K562 (cell line): ENCODE data around the gene ADORA2B. TPM values are rescaled to one million over a fixed set of nuclear protein-coding genes. Genes with fewer than 3 reads are reported as not detected.
A peak's percentile ranks its signal among the peaks of the same experiment; 100 is the strongest.

Experiments
- BHLHE40 ChIP-seq: IDR thresholded peaks from 2 replicates; pipeline ENCODE4 v1.6.1; 2011; ENCODE audit warnings: low read length, improper control_type of control experiment
- BRD4 ChIP-seq: fragments of 200-600 bp; sonication (generic); IDR thresholded peaks from 2 replicates; pipeline ENCODE4 v1.6.1; 2017; ENCODE audit warnings: inconsistent platforms
- CTCFL ChIP-seq: IDR thresholded peaks from 2 replicates; pipeline ENCODE4 v1.6.1; 2011; ENCODE audit warnings: borderline replicate concordance, low read depth, mild to moderate bottlenecking, moderate library complexity, low read length; ENCODE audit not compliant: insufficient read depth, poor library complexity, severe bottlenecking
- E2F1 ChIP-seq: sonication (generic); formaldehyde crosslinking; IDR thresholded peaks from 2 replicates; pipeline ENCODE4 v1.8.1; 2023; ENCODE audit warnings: mild to moderate bottlenecking, missing genetic modification reagents, moderate library complexity
- IFI16 ChIP-seq: fragments of 250-450 bp; sonication (Bioruptor Pico); IDR thresholded peaks from 2 replicates; pipeline ENCODE4 v2.1.2; 2022; ENCODE audit warnings: mild to moderate bottlenecking, inconsistent platforms
- ILF3 ChIP-seq: fragments of 450-650 bp; IDR thresholded peaks from 2 replicates; pipeline ENCODE4 v1.6.1; 2018; ENCODE audit warnings: antibody characterized with exemption, mild to moderate bottlenecking, moderate library complexity, borderline replicate concordance
- MBD1 ChIP-seq: fragments of 250-450 bp; sonication (Bioruptor Pico); IDR thresholded peaks from 2 replicates; pipeline ENCODE4 v1.8.0; 2022; ENCODE audit warnings: inconsistent platforms
- PTBP1 ChIP-seq: fragments of 200-400 bp; formaldehyde crosslinking; IDR thresholded peaks from 2 replicates; pipeline ENCODE4 v1.6.1; 2017; ENCODE audit warnings: low read depth, low read length
- SIRT6 ChIP-seq: IDR thresholded peaks from one replicate; pipeline ENCODE4 v1.6.1; 2012; ENCODE audit warnings: low read depth, mild to moderate bottlenecking, control low read depth, inconsistent platforms, low read length, moderate library complexity
- SUPT5H ChIP-seq: fragments of 450-650 bp; IDR thresholded peaks from 2 replicates; pipeline ENCODE4 v1.6.1; 2016
- TCF7 ChIP-seq: sonication (generic); IDR thresholded peaks from 2 replicates; pipeline ENCODE4 v1.6.1; 2016; ENCODE audit warnings: antibody characterized with exemption, borderline replicate concordance
- TEAD2 ChIP-seq: fragments of 450-650 bp; IDR thresholded peaks from 2 replicates; pipeline ENCODE4 v1.6.1; 2016; ENCODE audit warnings: missing genetic modification characterization, control low read depth, missing compliant biosample characterization
- TFAP4 ChIP-seq: sonication (generic); formaldehyde crosslinking; IDR thresholded peaks from 2 replicates; pipeline ENCODE4 v1.8.0; 2022; ENCODE audit warnings: missing genetic modification reagents, mild to moderate bottlenecking, moderate library complexity, borderline replicate concordance
- TRIM25 ChIP-seq: fragments of 450-650 bp; IDR thresholded peaks from 2 replicates; pipeline ENCODE4 v1.7.0; 2016; ENCODE audit warnings: borderline replicate concordance
- U2AF1 ChIP-seq: fragments of 200-400 bp; formaldehyde crosslinking; optimal IDR thresholded peaks from 2 replicates; pipeline ENCODE3; 2017; ENCODE audit warnings: mild to moderate bottlenecking, low read depth, low read length, moderate library complexity
- ZBTB1 ChIP-seq: sonication (generic); formaldehyde crosslinking; IDR thresholded peaks from 2 replicates; pipeline ENCODE4 v1.8.1; 2023; ENCODE audit warnings: missing genetic modification reagents, low read depth, mild to moderate bottlenecking, borderline replicate concordance
- ZNF143 ChIP-seq: sonication (generic); formaldehyde crosslinking; IDR thresholded peaks from 2 replicates; pipeline ENCODE4 v1.9.0; 2022; ENCODE audit warnings: mild to moderate bottlenecking, missing genetic modification reagents
- ZNF395 ChIP-seq: fragments of 200-800 bp; sonication (Bioruptor generic); IDR thresholded peaks from 2 replicates; pipeline ENCODE4 v1.6.1; 2017; ENCODE audit warnings: missing genetic modification characterization, missing compliant biosample characterization
- polyA plus RNA-seq, 8 experiments: library from polyadenylated mRNA; depleted of rRNA in 4 of 8; stranded (reverse) in 5 of 8; unstranded in 3 of 8; fragments of >200 nt; fragmentation: Nextera tagmentation in 2 of 8; fragmentation: Illumina TruSeq in 1 of 8; extraction: Ambion mirVana in 2 of 8; extraction: Trizol in 1 of 8; gene quantifications; 2 replicates each; pipeline versions ENCODE4 v1.2.1 to v1.2.3, GENCODE V29; 2011 to 2014; ENCODE audit warnings: inconsistent platforms in 1 of 8, missing spikeins in 1 of 8
- total RNA-seq, 7 experiments: library from RNA; depleted of rRNA in 6 of 7; stranded (reverse); fragments of >200 nt in 6 of 7; fragmentation: Illumina TruSeq in 2 of 7; extraction: Trizol in 2 of 7; gene quantifications; 2 replicates each; pipeline versions ENCODE4 v1.2.1 to v1.2.3, GENCODE V29; 2011 to 2021; ENCODE audit warnings: low replicate concordance in 1 of 7

ADORA2B gene
- total and polyA plus RNA-seq, 9 of the 15 experiments (the other 6 are each of a cell fraction or from before 2014, with no cell fraction given) = 6.4 to 16.6 (median 10.5) TPM

GRCh38 chr17:15944759-15945526, at the start of gene ADORA2B (continued):
- TF ChIP-seq CTCFL (peak; percentile 61), IFI16 (no peak), BRD4 (no peak), SIRT6 (no peak), SUPT5H (no peak), ILF3 (no peak), ZNF395 (CRISPR knock-in tag) (no peak), ZNF143 (CRISPR knock-in tag) (no peak), E2F1 (CRISPR knock-in tag) (no peak), ZBTB1 (CRISPR knock-in tag) (0 out of 2 replicates have a peak, but pooled peaks have one; percentile 55), MBD1 (CRISPR knock-in tag) (no peak), U2AF1 (peak; percentile 65), TRIM25 (no peak), PTBP1 (no peak), TFAP4 (peak; percentile 87), TCF7 (no peak), BHLHE40 (no peak), TEAD2 (no peak)
